A673 (cell line): Measurements from ENCODE around the gene PPP2R5A. TPM values are rescaled to one million over a fixed set of nuclear protein-coding genes. Genes with fewer than 3 reads are reported as not detected.

Source experiments
- BruUV-seq: library from RNA; stranded (reverse); fragments of 400-500 nt; replicated peaks from 2 replicates; lab custom pipeline; 2021; lab: Mats Ljungman, UMichigan
- CTCF ChIA-PET: fragments of 300-600 bp; sonication (Branson Sonifier 250); formaldehyde crosslinking; loops from one replicate; lab custom pipeline; 2022; ENCODE audit warnings: antibody characterized with exemption; lab: Charles Lee
- POLR2A ChIA-PET: fragments of 300-600 bp; sonication (Branson Sonifier 250); formaldehyde crosslinking; loops from one replicate; lab custom pipeline; 2022; ENCODE audit warnings: antibody characterized with exemption; ENCODE audit not compliant: low non-redundant PET; lab: Charles Lee
- DNase-seq: peaks from one replicate; pipeline ENCODE4 v3.0.0-alpha.2; 2015; ENCODE audit warnings: low spot score
- H3K27ac ChIP-seq: fragments of 200-600 bp; sonication (generic); 2 replicates; pipeline ENCODE4 v1.5.1; 2016; ENCODE audit warnings: mixed run types, low read depth, mild to moderate bottlenecking, mixed read lengths, antibody characterized with exemption, low read length; ENCODE audit not compliant: poor library complexity, severe bottlenecking
- H3K27me3 ChIP-seq: fragments of 200-600 bp; sonication (generic); replicated peaks from 2 replicates; pipeline ENCODE4 v1.6.1; 2017; ENCODE audit warnings: mixed run types, low read depth, mild to moderate bottlenecking, mixed read lengths, antibody characterized with exemption, low read length; ENCODE audit not compliant: insufficient read depth, poor library complexity
- H3K36me3 ChIP-seq: fragments of 200-600 bp; sonication (generic); 2 replicates; pipeline ENCODE4 v1.6.1; 2016; ENCODE audit warnings: mixed run types, mild to moderate bottlenecking, mixed read lengths, antibody characterized with exemption, low read length; ENCODE audit not compliant: insufficient read depth, poor library complexity, severe bottlenecking
- H3K4me1 ChIP-seq: fragments of 200-600 bp; sonication (generic); 2 replicates; pipeline ENCODE4 v1.6.1; 2017; ENCODE audit warnings: mixed run types, mild to moderate bottlenecking, mixed read lengths, antibody characterized with exemption, low read length; ENCODE audit not compliant: insufficient read depth, poor library complexity, severe bottlenecking
- H3K4me3 ChIP-seq: fragments of 200-600 bp; sonication (generic); 2 replicates; pipeline ENCODE4 v1.5.1; 2016; ENCODE audit warnings: low read depth, mixed run types, mild to moderate bottlenecking, mixed read lengths, low read length; ENCODE audit not compliant: poor library complexity, severe bottlenecking
- H3K9me3 ChIP-seq: fragments of 200-600 bp; sonication (generic); 2 replicates; pipeline ENCODE4 v1.6.1; 2016; ENCODE audit warnings: mixed run types, low read depth, mild to moderate bottlenecking, mixed read lengths, antibody characterized with exemption, low read length; ENCODE audit not compliant: poor library complexity, severe bottlenecking
- CTCF ChIP-seq: fragments of 300-800, 200-600 bp; sonication (generic); conservative IDR thresholded peaks from 2 replicates; pipeline ENCODE4 v1.5.1; 2017; ENCODE audit warnings: low read depth, mild to moderate bottlenecking, antibody characterized with exemption, low read length, moderate library complexity, mixed read lengths
- EZH2 ChIP-seq: fragments of 200-600 bp; sonication (generic); IDR thresholded peaks from 2 replicates; pipeline ENCODE4 v1.6.1; 2017; ENCODE audit warnings: borderline replicate concordance, low read depth, mild to moderate bottlenecking, mixed read lengths, antibody characterized with exemption, low read length; ENCODE audit not compliant: poor library complexity, severe bottlenecking
- intact Hi-C: fragments of 100-400 bp; cut with micrococcal nuclease; formaldehyde crosslinking; loops from one replicate; pipeline ENCODE4 v1.10.0; 2022; ENCODE audit not compliant: unreplicated experiment
- total RNA-seq: library from RNA; stranded (reverse); gene quantifications from 2 replicates; pipeline ENCODE4 v1.2.3, GENCODE V29; 2021

Gene PPP2R5A
- total RNA-seq, 1 experiment from 2014 or later, result 13.9 TPM

- no peaks in the 10 kb centered on the region for H3K36me3 ChIP-seq
- BruUV-seq, result no TSS peak
- no peaks in the 10 kb centered on the region for H3K27me3 ChIP-seq
- H3K4me1 ChIP-seq, result no peaks in the 10 kb centered on the region
- H3K9me3 ChIP-seq, result no peaks in the 10 kb centered on the region
- ChIA-PET POLR2A (no interaction called here), CTCF (no interaction called here)
- intact Hi-C loops, result no loop called here
- TF ChIP-seq EZH2, result no peak
- TF ChIP-seq CTCF, result no peak
- no peak for DNase-seq
- H3K4me3 ChIP-seq, result no peak overlapping the region
- no peak overlapping the region for H3K27ac ChIP-seq
Observed at GRCh38 chr1:212351588-212352362, 66.6 kb downstream of the PPP2R5A start.

- intact Hi-C loops, result no loop called here
- no TSS peak for BruUV-seq
- no peaks in the 10 kb centered on the region for H3K9me3 ChIP-seq
- no peak overlapping the region for H3K4me3 ChIP-seq
- no peaks in the 10 kb centered on the region for H3K4me1 ChIP-seq
- no peak overlapping the region for H3K27ac ChIP-seq
- DNase-seq, result no peak
- TF ChIP-seq CTCF (no peak), EZH2 (no peak)
- POLR2A ChIA-PET, result no interaction called here
- H3K36me3 ChIP-seq, result no peaks in the 10 kb centered on the region
- CTCF ChIA-PET, result no interaction called here
- no peaks in the 10 kb centered on the region for H3K27me3 ChIP-seq
Observed at GRCh38 chr1:212353181-212353580, 68.0 kb downstream of the PPP2R5A start.

DNA sequence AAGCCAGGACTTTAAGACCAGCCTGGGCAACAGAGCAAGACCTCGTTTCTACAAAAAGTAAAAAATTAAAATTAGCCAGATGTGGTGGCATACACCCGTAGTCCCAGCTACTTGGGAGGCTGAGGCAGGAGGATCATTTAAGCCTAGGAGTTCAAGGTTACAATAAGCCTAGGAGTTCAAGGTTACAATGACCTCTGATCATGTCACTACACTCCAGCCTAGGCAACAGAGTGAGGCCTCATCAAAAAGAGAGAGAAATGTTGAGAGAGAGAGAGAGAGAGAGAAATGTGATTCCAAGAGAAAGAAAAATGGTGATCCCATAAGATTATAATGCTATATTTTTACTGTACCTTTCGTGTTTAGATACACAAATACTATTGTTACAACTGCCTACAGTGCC lies 69.3 kb downstream of the PPP2R5A start:
- H3K27me3 ChIP-seq, result no peaks in the 10 kb centered on the region
- POLR2A ChIA-PET, result no interaction called here
- H3K27ac ChIP-seq, result no peak overlapping the region
- TF ChIP-seq CTCF (no peak), EZH2 (no peak)
- intact Hi-C loops, result no loop called here
- H3K4me3 ChIP-seq, result no peak overlapping the region
- H3K4me1 ChIP-seq, result no peaks in the 10 kb centered on the region
- H3K9me3 ChIP-seq, result no peaks in the 10 kb centered on the region
- CTCF ChIA-PET, result no interaction called here
- H3K36me3 ChIP-seq, result peaks cover 7% of the 10 kb centered on the region
- BruUV-seq, result no TSS peak
- no peak for DNase-seq
